SJCRH30 (cell line): Measurements from ENCODE around the gene PGAM5. TPM values are rescaled to one million over a fixed set of nuclear protein-coding genes. Genes with fewer than 3 reads are reported as not detected.

ENCODE experiments used
- DNase-seq, 2 experiments: peaks; one replicate each; pipeline ENCODE4 v3.0.0-alpha.2; 2015 to 2020
- H3K27ac ChIP-seq: fragments of 250-450 bp; sonication (Bioruptor Pico); 2 replicates; pipeline ENCODE4 v1.5.1; 2020; ENCODE audit warnings: mild to moderate bottlenecking, moderate library complexity
- H3K27me3 ChIP-seq: fragments of 250-450 bp; sonication (Bioruptor Pico); 2 replicates; pipeline ENCODE4 v1.5.1; 2020; ENCODE audit warnings: mild to moderate bottlenecking, moderate library complexity
- H3K36me3 ChIP-seq: fragments of 250-450 bp; sonication (Bioruptor Pico); 2 replicates; pipeline ENCODE4 v1.5.1; 2020; ENCODE audit warnings: mild to moderate bottlenecking, moderate library complexity
- H3K4me1 ChIP-seq: fragments of 250-450 bp; sonication (Bioruptor Pico); 2 replicates; pipeline ENCODE4 v1.5.1; 2020; ENCODE audit warnings: mild to moderate bottlenecking, moderate library complexity
- H3K4me3 ChIP-seq: fragments of 250-450 bp; sonication (Bioruptor Pico); 2 replicates; pipeline ENCODE4 v1.5.1; 2020; ENCODE audit warnings: mild to moderate bottlenecking, moderate library complexity
- H3K9me3 ChIP-seq: fragments of 250-450 bp; sonication (Bioruptor Pico); replicated peaks from 2 replicates; pipeline ENCODE4 v1.5.1; 2020; ENCODE audit warnings: mild to moderate bottlenecking, moderate library complexity
- total RNA-seq: library from RNA; depleted of rRNA; stranded (reverse); fragments of >200 nt; shearing (Covaris generic); gene quantifications from 2 replicates; pipeline ENCODE4 v1.2.3, GENCODE V29; 2014; rRNA removed

PGAM5 gene
- total RNA-seq: 41.9 and 45.4 TPM in 2 replicates

DNA sequence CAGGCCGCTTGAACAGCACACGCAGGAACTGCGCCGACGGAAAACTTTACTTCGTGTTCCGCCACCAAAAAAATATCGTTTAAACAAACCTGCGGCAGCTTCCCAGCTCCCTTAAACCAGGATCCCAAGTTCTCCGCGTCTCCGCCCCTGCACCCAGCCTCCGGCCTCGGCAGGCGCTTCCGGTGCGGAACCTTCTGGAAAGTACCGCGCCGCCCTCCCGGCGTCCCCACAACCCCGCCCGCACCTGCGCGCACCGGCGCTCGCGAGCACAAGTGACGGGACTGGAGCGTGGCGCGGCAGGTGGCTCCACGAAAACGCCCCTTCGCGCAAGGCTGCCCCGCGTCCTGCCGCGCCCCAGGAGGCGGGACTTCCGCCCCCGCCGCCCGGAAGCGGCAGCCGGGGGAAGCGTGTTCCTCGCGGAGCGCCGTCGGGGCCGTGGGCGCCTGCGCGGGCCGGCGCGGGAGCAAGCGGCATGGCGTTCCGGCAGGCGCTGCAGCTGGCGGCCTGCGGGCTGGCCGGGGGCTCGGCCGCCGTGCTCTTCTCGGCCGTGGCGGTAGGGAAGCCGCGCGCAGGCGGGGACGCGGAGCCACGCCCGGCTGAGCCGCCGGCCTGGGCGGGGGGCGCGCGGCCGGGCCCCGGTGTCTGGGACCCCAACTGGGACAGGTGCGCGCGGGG lies at the start of gene PGAM5:
Gene PGAM5, plus strand, starts transcription at position 438 of the 675 bp plus-strand sequence. Its CDS starts 35 bp downstream, at position 473.
- Histone ChIP-seq H3K4me1 (no peaks in the 10 kb centered on the region), H3K27me3 (no peaks in the 10 kb centered on the region), H3K4me3 (peak within 1 kb of the TSS; percentile 65), H3K36me3 (peaks cover 26% of the 10 kb centered on the region), H3K27ac (peak within 1 kb of the TSS; percentile 24; the same call in 1 of the 2 replicates), H3K9me3 (no peaks in the 10 kb centered on the region)
- DNase-seq: peak; percentile 70 to 79

- Histone ChIP-seq H3K27ac (no peak overlapping the region), H3K36me3 (peaks cover 72% of the 10 kb centered on the region), H3K27me3 (no peaks in the 10 kb centered on the region), H3K9me3 (no peaks in the 10 kb centered on the region), H3K4me3 (no peak overlapping the region), H3K4me1 (no peaks in the 10 kb centered on the region)
- no peak for DNase-seq
These were observed 49.6 kb upstream of the PGAM5 start for GRCh38 chr12:132660996-132661395.

- Histone ChIP-seq H3K4me3 (no peak overlapping the region), H3K27ac (no peak overlapping the region), H3K36me3 (peaks cover 79% of the 10 kb centered on the region), H3K9me3 (no peaks in the 10 kb centered on the region), H3K27me3 (no peaks in the 10 kb centered on the region), H3K4me1 (no peaks in the 10 kb centered on the region)
- DNase-seq: no peak
These were observed 48.7 kb upstream of the PGAM5 start for GRCh38 chr12:132661972-132662371.

DNA sequence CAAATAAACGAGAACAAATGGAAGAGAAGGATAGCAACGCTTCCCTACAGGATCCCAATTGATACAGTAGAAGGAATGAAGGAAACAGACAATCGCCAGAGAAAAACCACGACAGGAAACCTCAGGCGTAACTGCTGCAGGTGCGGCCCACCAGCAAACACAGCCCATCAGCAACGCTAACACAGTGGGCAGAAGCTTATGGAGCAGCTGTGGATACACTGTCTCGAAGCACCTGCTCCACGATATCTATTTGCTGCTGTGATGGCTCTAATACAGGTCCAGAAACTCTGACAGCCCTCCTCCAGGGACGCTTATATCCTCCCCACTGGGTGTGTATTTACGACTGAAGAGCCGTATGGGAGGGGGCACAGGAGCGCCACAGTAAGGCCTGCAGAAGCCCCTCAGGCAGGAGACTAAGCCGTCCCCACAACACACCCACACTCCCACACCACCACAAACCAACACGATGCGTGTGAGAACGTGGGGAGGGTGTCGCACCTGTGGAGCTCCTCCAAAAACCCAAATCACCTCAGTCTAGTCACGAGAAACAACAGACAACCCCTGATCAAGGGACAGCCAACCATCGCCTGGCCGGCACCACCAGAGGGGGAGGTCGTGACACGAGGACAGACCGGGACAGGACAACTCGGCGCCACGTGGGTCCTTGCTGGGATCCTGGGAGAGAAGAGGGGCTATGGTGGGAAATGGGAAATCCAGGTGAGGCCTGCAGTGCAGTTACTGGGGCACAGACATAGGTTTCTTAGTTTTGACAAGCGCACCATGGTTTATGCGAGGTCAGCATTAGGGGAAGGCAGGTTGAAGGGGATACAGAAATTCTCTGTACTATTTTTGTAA lies 47.5 kb upstream of the PGAM5 start:
- Histone ChIP-seq H3K36me3 (peaks cover 77% of the 10 kb centered on the region), H3K9me3 (no peaks in the 10 kb centered on the region), H3K4me3 (no peak overlapping the region), H3K4me1 (no peaks in the 10 kb centered on the region), H3K27me3 (no peaks in the 10 kb centered on the region), H3K27ac (no peak overlapping the region)
- no peak for DNase-seq

DNA sequence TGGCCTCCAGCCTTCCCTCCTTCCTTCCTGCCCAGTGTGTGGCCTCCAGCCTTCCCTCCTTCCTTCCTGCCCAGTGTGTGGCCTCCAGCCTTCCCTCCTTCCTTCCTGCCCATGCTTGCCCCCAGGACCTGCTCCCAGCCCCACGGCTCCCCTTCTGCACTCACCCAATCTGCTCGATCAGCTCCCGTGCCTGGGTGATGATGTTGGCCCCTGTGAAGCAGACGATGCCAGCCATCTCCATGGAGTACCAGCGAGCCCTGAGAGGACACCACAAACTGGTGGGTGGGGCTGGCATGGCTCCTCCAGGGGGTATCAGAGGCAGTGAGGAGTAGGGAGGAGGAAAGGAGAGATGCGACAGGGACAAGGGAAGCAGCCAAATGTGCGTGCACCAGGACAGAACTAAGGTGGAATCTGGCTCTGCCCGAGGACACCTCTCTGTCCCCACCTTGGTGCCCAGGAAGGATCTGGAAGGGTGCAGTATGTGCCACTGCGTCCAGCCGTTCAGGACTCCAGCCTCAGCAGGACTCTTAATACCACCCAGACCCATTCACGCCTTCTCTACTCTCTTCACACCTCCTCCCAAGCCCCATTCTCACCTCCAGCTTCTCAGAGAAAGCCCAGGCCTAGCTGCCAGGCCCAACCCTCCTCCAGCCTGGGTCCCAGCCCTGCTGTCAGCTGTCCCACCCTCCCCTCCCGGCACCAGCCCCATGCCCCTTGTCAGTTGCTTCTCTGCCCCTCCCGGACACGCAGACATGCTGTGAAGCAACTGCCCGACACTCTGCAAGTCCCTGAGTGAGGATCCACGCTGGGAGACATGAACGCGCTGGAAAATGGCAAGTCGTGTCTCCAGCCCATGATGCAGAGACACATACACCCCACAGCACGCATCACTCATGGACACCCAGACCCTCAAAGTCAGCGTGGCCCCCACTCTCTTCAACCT lies 46.2 kb upstream of the PGAM5 start:
- Histone ChIP-seq H3K36me3 (peaks cover 79% of the 10 kb centered on the region), H3K4me3 (no peak overlapping the region), H3K9me3 (no peaks in the 10 kb centered on the region), H3K4me1 (no peaks in the 10 kb centered on the region), H3K27ac (no peak overlapping the region), H3K27me3 (no peaks in the 10 kb centered on the region)
- DNase-seq: no peak

DNA sequence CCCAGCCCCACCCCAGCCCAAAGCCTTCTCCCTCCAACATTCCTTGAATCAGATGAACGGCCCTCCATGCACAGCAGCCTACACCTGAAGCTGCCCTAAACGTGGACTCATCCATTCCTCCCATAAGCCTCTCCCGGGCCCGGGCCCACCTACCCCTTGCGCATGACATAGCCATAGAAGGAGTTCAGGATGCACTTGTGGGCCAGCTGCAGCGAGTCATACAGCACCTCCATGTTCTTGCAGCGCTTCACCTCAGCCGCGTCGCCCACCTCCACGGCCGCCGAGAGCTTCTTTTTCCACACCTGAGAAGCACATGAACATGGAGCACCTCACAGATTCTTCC lies 45.5 kb upstream of the PGAM5 start:
- Histone ChIP-seq H3K9me3 (no peaks in the 10 kb centered on the region), H3K36me3 (peaks cover 77% of the 10 kb centered on the region), H3K4me3 (no peak overlapping the region), H3K27ac (no peak overlapping the region), H3K27me3 (no peaks in the 10 kb centered on the region), H3K4me1 (no peaks in the 10 kb centered on the region)
- no peak for DNase-seq

DNA sequence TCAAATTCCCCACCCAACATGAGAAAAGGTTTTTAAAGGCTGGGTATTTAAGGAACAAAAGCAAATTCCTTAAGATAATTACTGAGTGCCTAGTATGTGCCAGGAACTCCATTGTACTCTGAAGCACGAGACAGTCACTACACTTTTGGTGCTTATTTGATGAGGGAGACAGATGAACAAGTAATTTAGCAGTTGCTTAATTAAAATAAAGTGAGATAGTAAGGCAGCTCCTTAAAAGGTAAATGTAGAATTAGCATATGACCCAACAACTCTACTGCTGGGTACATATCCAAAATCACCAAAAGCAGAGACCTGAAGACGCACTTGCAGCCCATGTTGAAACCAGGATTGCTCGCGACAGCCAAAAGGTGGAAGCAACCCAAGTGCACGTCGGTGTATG lies 44.8 kb upstream of the PGAM5 start:
- peaks cover 79% of the 10 kb centered on the region for H3K36me3 ChIP-seq

GRCh38 chr12:132668191-132669088 lies 42.2 kb upstream of the PGAM5 start:
- H3K4me3 ChIP-seq: no peak overlapping the region
- peaks cover 76% of the 10 kb centered on the region for H3K36me3 ChIP-seq

More for the DNA sequence above, 44.8 kb upstream of the PGAM5 start:
- DNase-seq: no peak
- Histone ChIP-seq H3K4me3 (no peak overlapping the region), H3K9me3 (no peaks in the 10 kb centered on the region), H3K4me1 (no peaks in the 10 kb centered on the region), H3K27me3 (no peaks in the 10 kb centered on the region), H3K27ac (no peak overlapping the region)

GRCh38 chr12:132669166-132669879 lies 41.3 kb upstream of the PGAM5 start:
- no peaks in the 10 kb centered on the region for H3K27me3 ChIP-seq
- no peak overlapping the region for H3K27ac ChIP-seq
- H3K4me3 ChIP-seq: no peak overlapping the region
- peaks cover 81% of the 10 kb centered on the region for H3K36me3 ChIP-seq
- no peaks in the 10 kb centered on the region for H3K9me3 ChIP-seq
- DNase-seq: no peak
- no peaks in the 10 kb centered on the region for H3K4me1 ChIP-seq

More at GRCh38 chr12:132668191-132669088, 42.2 kb upstream of the PGAM5 start:
- no peak for DNase-seq
- no peaks in the 10 kb centered on the region for H3K9me3 ChIP-seq
- no peak overlapping the region for H3K27ac ChIP-seq
- no peaks in the 10 kb centered on the region for H3K27me3 ChIP-seq
- no peaks in the 10 kb centered on the region for H3K4me1 ChIP-seq

GRCh38 chr12:132672116-132672515 lies 38.5 kb upstream of the PGAM5 start:
- Histone ChIP-seq H3K27ac (no peak overlapping the region), H3K36me3 (peaks cover 79% of the 10 kb centered on the region), H3K9me3 (no peaks in the 10 kb centered on the region), H3K4me1 (no peaks in the 10 kb centered on the region), H3K4me3 (no peak overlapping the region), H3K27me3 (no peaks in the 10 kb centered on the region)
- no peak for DNase-seq

- no peaks in the 10 kb centered on the region for H3K27me3 ChIP-seq
- peaks cover 79% of the 10 kb centered on the region for H3K36me3 ChIP-seq
- no peaks in the 10 kb centered on the region for H3K9me3 ChIP-seq
- no peaks in the 10 kb centered on the region for H3K4me1 ChIP-seq
- no peak overlapping the region for H3K27ac ChIP-seq
- DNase-seq: no peak
- H3K4me3 ChIP-seq: no peak overlapping the region
These were observed 38.0 kb upstream of the PGAM5 start for GRCh38 chr12:132672678-132673077.

DNA sequence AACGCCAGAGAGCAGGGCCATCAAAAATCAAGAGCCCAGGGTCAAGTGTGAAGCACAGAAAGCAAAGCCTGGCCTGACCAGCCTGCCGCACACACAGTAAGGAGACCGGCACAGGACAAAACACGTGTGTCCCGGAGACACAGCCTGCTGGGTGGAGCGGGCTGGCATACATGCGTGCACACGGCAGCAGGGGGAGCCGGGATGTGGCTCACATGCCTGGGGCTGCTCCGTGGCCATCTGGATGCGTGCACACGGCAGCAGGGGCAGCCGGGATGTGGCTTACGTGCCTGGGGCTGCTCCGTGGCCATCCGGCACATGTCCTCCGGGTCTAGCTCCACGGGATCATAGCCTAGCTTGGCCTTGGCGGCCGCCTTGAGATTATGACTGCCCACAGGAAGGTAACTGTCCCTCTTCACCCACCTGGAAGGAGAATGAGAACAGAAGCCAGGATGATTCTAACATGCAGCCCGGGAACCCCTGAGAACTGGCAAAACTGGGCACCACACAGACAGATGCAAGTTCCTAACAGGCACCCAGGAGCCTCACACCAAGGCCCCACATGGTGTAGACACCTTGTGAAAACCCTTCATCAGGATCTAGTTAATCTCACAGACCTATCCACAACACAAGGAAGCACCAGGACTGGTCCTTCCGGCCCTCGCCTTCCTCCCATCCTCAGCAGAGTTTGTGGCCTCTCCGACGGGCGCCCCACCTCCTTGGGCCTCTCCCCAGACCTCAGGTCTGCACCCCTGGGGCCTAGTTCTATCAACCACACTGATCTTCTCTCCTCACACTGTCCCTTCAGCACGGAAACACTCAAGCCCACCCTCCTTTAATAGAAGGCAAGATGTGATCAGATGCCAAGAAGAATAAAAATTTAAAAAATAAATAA lies 37.1 kb upstream of the PGAM5 start:
- DNase-seq: no peak
- Histone ChIP-seq H3K4me3 (no peak overlapping the region), H3K27ac (no peak overlapping the region), H3K9me3 (no peaks in the 10 kb centered on the region), H3K4me1 (no peaks in the 10 kb centered on the region), H3K36me3 (peaks cover 80% of the 10 kb centered on the region), H3K27me3 (no peaks in the 10 kb centered on the region)
